ENCODE measurements around the gene ESYT3.

DNA sequence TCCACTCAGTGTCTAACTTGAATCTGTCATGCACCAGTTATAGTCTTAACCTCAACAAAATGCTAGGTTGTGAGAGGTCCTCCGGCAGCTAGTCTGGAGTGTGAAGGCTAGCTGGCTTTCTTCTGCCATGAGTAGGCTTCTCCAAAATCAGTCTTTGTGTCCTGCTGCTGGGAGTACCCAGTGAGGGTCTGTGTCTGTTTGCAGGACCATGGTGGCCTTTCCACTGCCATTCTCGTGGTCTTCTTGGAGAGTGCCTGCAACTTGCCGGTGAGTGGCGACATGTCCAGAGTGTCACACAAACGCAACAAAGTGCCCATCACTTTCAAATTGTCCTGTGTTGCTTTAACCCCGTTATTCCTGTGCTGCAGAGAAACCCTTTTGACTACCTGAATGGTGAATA lies 34.0 kb downstream of the ESYT3 start:
- TF ChIP-seq, protein P1, sequence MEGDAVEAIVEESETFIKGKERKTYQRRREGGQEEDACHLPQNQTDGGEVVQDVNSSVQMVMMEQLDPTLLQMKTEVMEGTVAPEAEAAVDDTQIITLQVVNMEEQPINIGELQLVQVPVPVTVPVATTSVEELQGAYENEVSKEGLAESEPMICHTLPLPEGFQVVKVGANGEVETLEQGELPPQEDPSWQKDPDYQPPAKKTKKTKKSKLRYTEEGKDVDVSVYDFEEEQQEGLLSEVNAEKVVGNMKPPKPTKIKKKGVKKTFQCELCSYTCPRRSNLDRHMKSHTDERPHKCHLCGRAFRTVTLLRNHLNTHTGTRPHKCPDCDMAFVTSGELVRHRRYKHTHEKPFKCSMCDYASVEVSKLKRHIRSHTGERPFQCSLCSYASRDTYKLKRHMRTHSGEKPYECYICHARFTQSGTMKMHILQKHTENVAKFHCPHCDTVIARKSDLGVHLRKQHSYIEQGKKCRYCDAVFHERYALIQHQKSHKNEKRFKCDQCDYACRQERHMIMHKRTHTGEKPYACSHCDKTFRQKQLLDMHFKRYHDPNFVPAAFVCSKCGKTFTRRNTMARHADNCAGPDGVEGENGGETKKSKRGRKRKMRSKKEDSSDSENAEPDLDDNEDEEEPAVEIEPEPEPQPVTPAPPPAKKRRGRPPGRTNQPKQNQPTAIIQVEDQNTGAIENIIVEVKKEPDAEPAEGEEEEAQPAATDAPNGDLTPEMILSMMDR (IDR thresholded peaks at IDR 0.05; ENCODE audit: insufficient read depth, low read length, poor library complexity, severe bottlenecking): no peak
- no peak for TF ChIP-seq EZH2phosphoT487 (conservative IDR thresholded peaks at IDR 0.05; ENCODE audit: low read length)
